Mesenchymal stem cell (in vitro differentiated cells and primary cell): ENCODE results near the gene PITPNC1.
"Not testable (repeated sequence)": the region's sequence is repeated elsewhere in the genome, so short reads cannot be mapped to it uniquely, and the experiment has no call there.

Experiments used
- DNase-seq: peaks from one replicate; pipeline ENCODE4 v3.0.0-alpha.2; 2013
- H2AFZ ChIP-seq: one replicate; pipeline ENCODE4 v1.6.1; 2013; ENCODE audit warnings: low read depth, mild to moderate bottlenecking, control low read depth, inconsistent platforms, low read length, moderate library complexity
- H2AK5ac ChIP-seq: 2 replicates; pipeline ENCODE4 v1.6.1; 2013; ENCODE audit warnings: low read length, moderate library complexity, mild to moderate bottlenecking, inconsistent platforms; ENCODE audit not compliant: severe bottlenecking
- H2BK120ac ChIP-seq: one replicate; pipeline ENCODE4 v1.6.1; 2013; ENCODE audit warnings: low read depth, mild to moderate bottlenecking, inconsistent platforms, low read length, moderate library complexity
- H2BK12ac ChIP-seq, 2 experiments: one replicate each; pipeline ENCODE4 v1.6.1; 2013; ENCODE audit warnings: inconsistent platforms in 2 of 2, low read length in 2 of 2, mild to moderate bottlenecking in 2 of 2, moderate library complexity in 2 of 2, control low read depth in 1 of 2
- H2BK15ac ChIP-seq: one replicate; pipeline ENCODE4 v1.6.1; 2013; ENCODE audit warnings: mild to moderate bottlenecking, low read depth, inconsistent platforms; ENCODE audit not compliant: poor library complexity, severe bottlenecking
- H2BK5ac ChIP-seq: 2 replicates; pipeline ENCODE4 v1.6.1; 2013; ENCODE audit warnings: low read depth, mild to moderate bottlenecking, low read length, control low read depth, inconsistent platforms; ENCODE audit not compliant: poor library complexity, severe bottlenecking
- H3K14ac ChIP-seq, 2 experiments: one replicate each; pipeline ENCODE4 v1.6.1; 2013; ENCODE audit warnings: inconsistent platforms in 2 of 2, low read length in 2 of 2, control low read depth in 1 of 2, mild to moderate bottlenecking in 1 of 2, moderate library complexity in 1 of 2
- H3K18ac ChIP-seq, 2 experiments: one replicate each; pipeline ENCODE4 v1.6.1; 2013; ENCODE audit warnings: inconsistent platforms in 2 of 2, low read length in 2 of 2, control low read depth in 1 of 2, low read depth in 1 of 2, mild to moderate bottlenecking in 1 of 2
- H3K23ac ChIP-seq, 2 experiments: one replicate each; pipeline ENCODE4 v1.6.1; 2013; ENCODE audit warnings: inconsistent platforms in 2 of 2, low read length in 2 of 2, mild to moderate bottlenecking in 2 of 2, moderate library complexity in 2 of 2, control low read depth in 1 of 2
- H3K27ac ChIP-seq: 2 replicates; pipeline ENCODE4 v1.5.1; 2013; ENCODE audit warnings: mild to moderate bottlenecking, moderate library complexity, low read length, control low read depth, inconsistent platforms; ENCODE audit not compliant: poor library complexity, severe bottlenecking
- H3K27me3 ChIP-seq, 2 experiments: 2 replicates each; pipeline versions ENCODE4 v1.6.1 to v1.7.0; 2013; ENCODE audit warnings: low read length in 2 of 2, mild to moderate bottlenecking in 2 of 2, moderate library complexity in 2 of 2, control low read depth in 1 of 2, inconsistent platforms in 1 of 2; ENCODE audit not compliant: control insufficient read depth in 1 of 2, insufficient read depth in 1 of 2
- H3K36me3 ChIP-seq, 2 experiments: 2 replicates each; pipeline versions ENCODE4 v1.6.1 to v1.7.0; 2013; ENCODE audit warnings: low read length in 2 of 2, control low read depth in 1 of 2, inconsistent platforms in 1 of 2, low read depth in 1 of 2, mild to moderate bottlenecking in 1 of 2; ENCODE audit not compliant: insufficient read depth in 2 of 2, control insufficient read depth in 1 of 2
- H3K4ac ChIP-seq, 2 experiments: one replicate each; pipeline ENCODE4 v1.6.1; 2013; ENCODE audit warnings: inconsistent platforms in 2 of 2, low read length in 2 of 2, mild to moderate bottlenecking in 2 of 2, moderate library complexity in 2 of 2, control low read depth in 1 of 2, low read depth in 1 of 2
- H3K4me1 ChIP-seq: 2 replicates; pipeline ENCODE4 v1.6.1; 2013; ENCODE audit warnings: low read depth, low read length, control low read depth; ENCODE audit not compliant: control insufficient read depth, insufficient read depth
- H3K4me2 ChIP-seq: 2 replicates; pipeline ENCODE4 v1.6.1; 2013; ENCODE audit warnings: low read length, mild to moderate bottlenecking, inconsistent platforms; ENCODE audit not compliant: poor library complexity, severe bottlenecking
- H3K4me3 ChIP-seq, 2 experiments: 2 replicates each; pipeline versions ENCODE4 v1.5.1 to v1.7.0; 2013; ENCODE audit warnings: low read length in 2 of 2, mild to moderate bottlenecking in 2 of 2, control low read depth in 1 of 2, low read depth in 1 of 2; ENCODE audit not compliant: insufficient read depth in 1 of 2
- H3K79me1 ChIP-seq: replicated peaks from 2 replicates; pipeline ENCODE4 v1.6.1; 2013; ENCODE audit warnings: mild to moderate bottlenecking, control low read depth, low read length, inconsistent platforms; ENCODE audit not compliant: poor library complexity, severe bottlenecking
- H3K9ac ChIP-seq: 2 replicates; pipeline ENCODE4 v1.7.0; 2013; ENCODE audit warnings: mild to moderate bottlenecking, low read length, moderate library complexity
- H3K9me3 ChIP-seq: 2 replicates; pipeline ENCODE4 v1.7.0; 2013; ENCODE audit warnings: mild to moderate bottlenecking, low read length; ENCODE audit not compliant: control insufficient read depth
- H4K8ac ChIP-seq: one replicate; pipeline ENCODE4 v1.6.1; 2013; ENCODE audit warnings: inconsistent platforms, mild to moderate bottlenecking, low read length, moderate library complexity
- H4K91ac ChIP-seq: one replicate; pipeline ENCODE4 v1.6.1; 2013; ENCODE audit warnings: mild to moderate bottlenecking, low read length, inconsistent platforms
- WGBS: methylation state at CpG from one replicate; pipeline ENCODE4 v1.1.7; 2013; ENCODE audit warnings: mixed read lengths; 5-methylcytosine and 5-hydroxymethylcytosine counted together

Gene PITPNC1

DNA sequence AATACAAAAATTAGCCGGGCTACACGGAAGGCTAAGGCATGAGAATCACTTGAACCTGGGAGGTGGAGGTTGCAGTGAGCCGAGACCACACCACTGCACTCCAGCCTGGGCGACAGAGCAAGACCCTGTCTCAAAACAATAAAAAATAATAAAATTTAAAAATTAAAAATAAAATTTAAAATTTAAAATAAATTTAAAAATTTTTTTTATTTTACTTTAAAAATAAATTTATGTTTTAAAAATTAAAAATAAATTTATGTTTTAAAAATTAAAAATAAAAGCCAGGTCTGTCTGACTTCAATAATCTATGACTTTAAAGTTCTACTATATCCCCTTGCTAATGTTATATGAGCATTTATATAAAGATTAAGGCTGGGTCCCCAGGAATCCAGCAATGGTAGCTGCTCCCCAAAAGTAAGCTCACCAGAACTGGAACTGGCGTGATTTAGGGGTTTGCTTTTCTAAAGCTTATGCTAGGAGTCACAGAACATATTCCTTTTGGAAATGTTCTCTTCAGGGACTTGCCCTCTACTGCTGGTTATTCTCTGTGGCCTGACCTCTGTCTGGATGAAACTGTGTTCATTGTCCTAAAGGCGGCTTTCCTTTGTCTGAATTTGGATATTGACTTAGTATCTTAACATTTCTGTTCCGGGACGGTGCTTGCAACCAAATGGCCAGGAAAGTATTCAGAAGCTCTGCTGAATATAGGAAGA lies 200.5 kb downstream of the PITPNC1 start:
- Histone ChIP-seq H3K4ac (no peak overlapping the region), H3K4me3 (no peak overlapping the region), H2BK5ac (no peak overlapping the region), H2AFZ (no peak overlapping the region), H2BK15ac (no peak overlapping the region), H3K79me1 (no peaks in the 10 kb centered on the region), H3K14ac (no peak overlapping the region), H3K4me2 (no peak overlapping the region), H3K18ac (no peak overlapping the region), H3K9ac (no peak overlapping the region), H2BK120ac (no peak overlapping the region), H4K91ac (no peak overlapping the region), H3K36me3 (peaks cover 3 to 5% of the 10 kb centered on the region in 2 experiments), H2BK12ac (no peak overlapping the region), H3K23ac (no peak overlapping the region), H3K27ac (peak overlapping the region; percentile 95), H2AK5ac (peak overlapping the region; percentile 41), H4K8ac (no peak overlapping the region), H3K9me3 (no peaks in the 10 kb centered on the region), H3K4me1 (peaks cover 21% of the 10 kb centered on the region), H3K27me3 (no peaks in the 10 kb centered on the region)
- no peak for DNase-seq
- 92% methylated on average over 6 of the region's 8 CpGs for WGBS

- Histone ChIP-seq H2AK5ac (peak overlapping the region; percentile 23), H3K9ac (no peak overlapping the region), H3K4me1 (peaks cover 21% of the 10 kb centered on the region), H2BK120ac (no peak overlapping the region), H3K4me2 (no peak overlapping the region), H3K14ac (no peak overlapping the region), H4K8ac (no peak overlapping the region), H3K4me3 (no peak overlapping the region), H3K36me3 (peaks cover 3 to 5% of the 10 kb centered on the region in 2 experiments), H3K9me3 (no peaks in the 10 kb centered on the region), H2AFZ (no peak overlapping the region), H3K18ac (no peak overlapping the region), H3K27ac (peak overlapping the region; percentile 9), H3K27me3 (no peaks in the 10 kb centered on the region), H3K23ac (no peak overlapping the region), H2BK15ac (no peak overlapping the region), H4K91ac (no peak overlapping the region), H2BK5ac (no peak overlapping the region), H3K4ac (no peak overlapping the region), H2BK12ac (no peak overlapping the region), H3K79me1 (no peaks in the 10 kb centered on the region)
- no peak for DNase-seq
- 85% methylated on average over 5 of the region's 5 CpGs for WGBS
Measured at GRCh38 chr17:67578142-67578457, 201.0 kb downstream of the PITPNC1 start.

DNA sequence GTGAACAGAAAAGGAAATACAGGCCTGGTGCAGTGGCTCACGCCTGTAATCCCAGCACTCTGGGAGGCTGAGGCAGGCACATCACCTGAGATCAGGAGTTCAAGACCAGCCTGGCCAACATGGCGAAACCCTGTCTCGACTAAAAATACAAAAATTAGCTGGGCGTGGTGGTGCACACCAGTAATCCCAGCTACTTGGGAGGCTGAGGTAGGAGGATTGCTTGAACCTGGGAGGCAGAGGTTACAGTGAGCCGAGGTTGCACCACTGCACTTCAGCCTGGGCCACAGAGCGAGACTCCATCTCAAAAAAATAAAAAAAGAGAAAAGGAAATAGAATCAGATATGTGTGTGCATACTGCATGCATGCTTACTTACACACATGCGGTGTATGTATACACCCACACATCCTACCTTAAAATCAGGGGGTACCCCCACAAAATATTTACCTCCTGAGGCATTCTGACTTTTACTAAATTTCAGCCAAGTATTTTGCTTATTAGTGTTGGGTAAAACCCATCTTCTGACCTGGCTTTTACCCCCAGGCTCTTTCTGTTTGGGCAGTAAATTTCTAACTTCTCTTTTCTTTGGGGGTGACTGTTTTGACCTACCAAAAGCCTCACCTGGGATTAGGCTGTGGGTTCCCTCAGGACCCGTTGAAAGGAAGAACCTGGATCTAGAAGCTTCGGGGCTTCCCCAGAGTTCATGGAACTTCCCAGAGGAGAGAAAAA lies 201.8 kb downstream of the PITPNC1 start:
- H3K27ac ChIP-seq, H3K36me3 ChIP-seq, H3K14ac ChIP-seq, H2AFZ ChIP-seq, H3K27me3 ChIP-seq, H3K18ac ChIP-seq, H3K79me1 ChIP-seq, H3K4me3 ChIP-seq, H3K4ac ChIP-seq, H2BK5ac ChIP-seq, H3K23ac ChIP-seq, H4K8ac ChIP-seq, H3K4me2 ChIP-seq, H3K9ac ChIP-seq, DNase-seq, H2BK12ac ChIP-seq, H2BK120ac ChIP-seq, H2BK15ac ChIP-seq, H3K9me3 ChIP-seq, H4K91ac ChIP-seq: not testable (repeated sequence)
- H2AK5ac ChIP-seq: peak overlapping the region; percentile 53
- peaks cover 21% of the 10 kb centered on the region for H3K4me1 ChIP-seq
- WGBS: 92% methylated on average over 6 of the region's 9 CpGs

DNA sequence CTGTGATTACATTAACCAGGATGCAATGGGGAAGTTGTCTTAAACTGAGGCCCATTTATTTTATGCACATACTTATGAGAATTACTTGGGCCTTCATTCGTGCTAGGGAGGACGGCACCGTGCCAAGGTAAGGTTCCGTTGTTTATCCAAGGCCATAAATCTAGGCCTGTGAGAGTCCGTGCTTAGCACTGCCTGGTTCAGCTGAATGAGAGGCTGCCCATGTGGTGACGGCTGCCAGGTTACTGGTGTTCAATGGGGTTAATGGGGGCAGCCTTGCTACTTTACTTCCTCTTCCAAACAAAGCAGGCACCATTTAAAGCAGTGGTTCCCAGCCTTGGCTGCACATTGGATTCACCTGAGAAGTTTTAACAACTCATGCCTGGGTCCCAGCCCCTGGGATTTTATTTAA lies 205.6 kb downstream of the PITPNC1 start:
- Histone ChIP-seq H3K27ac (no peak overlapping the region), H3K4ac (no peak overlapping the region), H3K79me1 (no peaks in the 10 kb centered on the region), H2AFZ (no peak overlapping the region), H3K23ac (no peak overlapping the region), H3K4me2 (no peak overlapping the region), H2AK5ac (no peak overlapping the region), H4K8ac (no peak overlapping the region), H4K91ac (no peak overlapping the region), H3K14ac (no peak overlapping the region), H3K9ac (no peak overlapping the region), H3K4me3 (no peak overlapping the region), H3K4me1 (peaks cover 2% of the 10 kb centered on the region), H2BK120ac (no peak overlapping the region), H3K27me3 (no peaks in the 10 kb centered on the region), H2BK5ac (no peak overlapping the region), H2BK12ac (no peak overlapping the region), H3K9me3 (no peaks in the 10 kb centered on the region), H3K18ac (no peak overlapping the region), H3K36me3 (peaks cover 3 to 5% of the 10 kb centered on the region in 2 experiments), H2BK15ac (no peak overlapping the region)
- DNase-seq: peak; percentile 47
- 71% methylated on average over 6 of the region's 6 CpGs for WGBS
